ENCODE measurements around the gene HOXB8. TPM values are rescaled to one million over a fixed set of nuclear protein-coding genes. Genes with fewer than 3 reads are reported as not detected.

The HOXB8 gene
- total and polyA plus RNA-seq, 4 experiments from 2014 or later = not detected

GRCh38 chr17:48565022-48565554, 50.0 kb downstream of the HOXB8 start:
- no peaks in the 10 kb centered on the region for H3K36me3 Mint-ChIP-seq
- CTCF ChIA-PET (ENCODE audit: partially characterized antibody) = no interaction called here
- H3K27me3 Mint-ChIP-seq = peaks cover 3 to 11% of the 10 kb centered on the region in 2 donors

GRCh38 chr17:48564188-48565021, 50.7 kb downstream of the HOXB8 start:
- no peak overlapping the region for H3K4me3 ChIP-seq (ENCODE audit: low read length in 2 of 2)
- H3K27ac ChIP-seq (ENCODE audit: low read depth, low read length) = no peak overlapping the region
- CTCF ChIA-PET (ENCODE audit: partially characterized antibody) = no interaction called here
- Mint-ChIP-seq H3K4me3 (peak overlapping the region in 1 of 8 donors; percentile 12), H3K36me3 (no peaks in the 10 kb centered on the region), H3K27me3 (peaks cover 3 to 8% of the 10 kb centered on the region in 2 donors), H3K9me3 (no peaks in the 10 kb centered on the region), H3K27ac (peak overlapping the region in 1 of 7 donors; percentile 31), H3K4me1 (peaks cover 5 to 10% (median 7%) of the 10 kb centered on the region in 4 donors)
- intact Hi-C loops (cut with micrococcal nuclease) = no loop called here
- no peaks in the 10 kb centered on the region for H3K27me3 ChIP-seq (ENCODE audit: insufficient read depth, low read length)
- DNase-seq = no peak
- H3K4me1 ChIP-seq (ENCODE audit: insufficient read depth, low read length) = peaks cover 15% of the 10 kb centered on the region
- no peaks in the 10 kb centered on the region for H3K9me3 ChIP-seq (ENCODE audit: control insufficient read depth in 1 of 2, low read length in 2 of 2)
- POLR2A ChIA-PET (ENCODE audit: partially characterized antibody) = interaction anchor here (2.0 kb wide), 1 partner anchor 23 kb away, joined by 5 read pairs; no protein-coding TSS in a partner anchor
- no peaks in the 10 kb centered on the region for H3K36me3 ChIP-seq (ENCODE audit: insufficient read depth, low read length)

More at GRCh38 chr17:48565022-48565554, 50.0 kb downstream of the HOXB8 start:
- Histone ChIP-seq H3K36me3 (ENCODE audit: insufficient read depth, low read length) (no peaks in the 10 kb centered on the region), H3K27me3 (ENCODE audit: insufficient read depth, low read length) (no peaks in the 10 kb centered on the region), H3K27ac (ENCODE audit: low read depth, low read length) (no peak overlapping the region), H3K4me1 (ENCODE audit: insufficient read depth, low read length) (peaks cover 15% of the 10 kb centered on the region), H3K4me3 (ENCODE audit: low read length in 2 of 2) (no peak overlapping the region), H3K9me3 (ENCODE audit: control insufficient read depth in 1 of 2, low read length in 2 of 2) (no peaks in the 10 kb centered on the region)
- no peak overlapping the region for H3K4me3 Mint-ChIP-seq
- intact Hi-C loops (cut with micrococcal nuclease) = no loop called here
- POLR2A ChIA-PET (ENCODE audit: partially characterized antibody) = no interaction called here
- H3K4me1 Mint-ChIP-seq = peaks cover 5 to 10% (median 7%) of the 10 kb centered on the region in 4 donors
- peak overlapping the region in 1 of 7 donors; percentile 31 for H3K27ac Mint-ChIP-seq
- DNase-seq = no peak
- no peaks in the 10 kb centered on the region for H3K9me3 Mint-ChIP-seq

- Histone ChIP-seq H3K4me1 (ENCODE audit: insufficient read depth, low read length) (peaks cover 15% of the 10 kb centered on the region), H3K27me3 (ENCODE audit: insufficient read depth, low read length) (no peaks in the 10 kb centered on the region), H3K4me3 (ENCODE audit: low read length in 2 of 2) (no peak overlapping the region), H3K27ac (ENCODE audit: low read depth, low read length) (no peak overlapping the region), H3K36me3 (ENCODE audit: insufficient read depth, low read length) (no peaks in the 10 kb centered on the region), H3K9me3 (ENCODE audit: control insufficient read depth in 1 of 2, low read length in 2 of 2) (no peaks in the 10 kb centered on the region)
- ChIA-PET CTCF (ENCODE audit: partially characterized antibody) (no interaction called here), POLR2A (ENCODE audit: partially characterized antibody) (interaction anchor here (2.0 kb wide), 1 partner anchor 22 kb away, joined by 5 read pairs; no protein-coding TSS in a partner anchor)
- Mint-ChIP-seq H3K36me3 (no peaks in the 10 kb centered on the region), H3K4me1 (peaks cover 5 to 10% (median 6%) of the 10 kb centered on the region in 4 donors), H3K4me3 (peak overlapping the region in 2 of 8 donors; percentile 27 to 37), H3K27ac (no peak overlapping the region), H3K27me3 (peaks cover 3 to 5% of the 10 kb centered on the region in 2 donors), H3K9me3 (no peaks in the 10 kb centered on the region)
- DNase-seq = no peak
- intact Hi-C loops (cut with micrococcal nuclease) = no loop called here
These were observed 51.3 kb downstream of the HOXB8 start for GRCh38 chr17:48563867-48564187.

GRCh38 chr17:48563385-48563838, 51.7 kb downstream of the HOXB8 start:
- DNase-seq = no peak
- Histone ChIP-seq H3K27ac (ENCODE audit: low read depth, low read length) (no peak overlapping the region), H3K4me1 (ENCODE audit: insufficient read depth, low read length) (peaks cover 13% of the 10 kb centered on the region), H3K9me3 (ENCODE audit: control insufficient read depth in 1 of 2, low read length in 2 of 2) (no peaks in the 10 kb centered on the region), H3K4me3 (ENCODE audit: low read length in 2 of 2) (no peak overlapping the region), H3K36me3 (ENCODE audit: insufficient read depth, low read length) (no peaks in the 10 kb centered on the region), H3K27me3 (ENCODE audit: insufficient read depth, low read length) (no peaks in the 10 kb centered on the region)
- no peaks in the 10 kb centered on the region for H3K9me3 Mint-ChIP-seq
- intact Hi-C loops (cut with micrococcal nuclease) = no loop called here
- H3K36me3 Mint-ChIP-seq = no peaks in the 10 kb centered on the region
- H3K27ac Mint-ChIP-seq = no peak overlapping the region
- H3K4me3 Mint-ChIP-seq = peak overlapping the region in 2 of 8 donors; percentile 27 to 37
- peaks cover 2 to 7% (median 4%) of the 10 kb centered on the region in 4 donors for H3K4me1 Mint-ChIP-seq
- ChIA-PET CTCF (ENCODE audit: partially characterized antibody) (no interaction called here), POLR2A (ENCODE audit: partially characterized antibody) (interaction anchor here (2.0 kb wide), 1 partner anchor 22 kb away, joined by 5 read pairs; no protein-coding TSS in a partner anchor)
- H3K27me3 Mint-ChIP-seq = peaks cover 2 to 3% of the 10 kb centered on the region in 2 donors

GRCh38 chr17:48562934-48563333, 52.2 kb downstream of the HOXB8 start:
- H3K4me3 ChIP-seq (ENCODE audit: low read length in 2 of 2) = no peak overlapping the region
- H3K9me3 ChIP-seq (ENCODE audit: control insufficient read depth in 1 of 2, low read length in 2 of 2) = no peaks in the 10 kb centered on the region
- no peak overlapping the region for H3K27ac Mint-ChIP-seq
- H3K27me3 ChIP-seq (ENCODE audit: insufficient read depth, low read length) = no peaks in the 10 kb centered on the region
- H3K9me3 Mint-ChIP-seq = no peaks in the 10 kb centered on the region
- peaks cover 0 to 3% of the 10 kb centered on the region in 2 donors for H3K27me3 Mint-ChIP-seq
- H3K4me3 Mint-ChIP-seq = no peak overlapping the region
- H3K27ac ChIP-seq (ENCODE audit: low read depth, low read length) = no peak overlapping the region
- intact Hi-C loops (cut with micrococcal nuclease) = no loop called here
- H3K4me1 ChIP-seq (ENCODE audit: insufficient read depth, low read length) = peaks cover 12% of the 10 kb centered on the region
- no peak for DNase-seq
- H3K4me1 Mint-ChIP-seq = peaks cover 0 to 5% (median 2%) of the 10 kb centered on the region in 4 donors
- POLR2A ChIA-PET (ENCODE audit: partially characterized antibody) = interaction anchor here (2.0 kb wide), 1 partner anchor 21 kb away, joined by 5 read pairs; no protein-coding TSS in a partner anchor
- CTCF ChIA-PET (ENCODE audit: partially characterized antibody) = no interaction called here
- H3K36me3 ChIP-seq (ENCODE audit: insufficient read depth, low read length) = no peaks in the 10 kb centered on the region
- no peaks in the 10 kb centered on the region for H3K36me3 Mint-ChIP-seq

Small RNA genes within 50 kb of the gene (microRNA-seq; reads per million reads assigned to microRNA genes)
- not detected for gene MIR196A1 (ENCODE audit: borderline microRNAs expressed, borderline number of aligned reads, borderline replicate concordance)

Other genes starting within 250 kb of the HOXB8 start
- 10 to 100 TPM; 83.4 to 88.7 TPM for gene SKAP1, start 185.1 kb downstream of the HOXB8 start, total RNA-seq
- 100 to 1,000 TPM; 242 to 336 TPM for gene SKAP1, start 185.1 kb downstream of the HOXB8 start, polyA plus RNA-seq
- not detected for gene HOXB1, start 84.3 kb downstream of the HOXB8 start, total RNA-seq
- gene HOXB1, start 84.3 kb downstream of the HOXB8 start, polyA plus RNA-seq = not detected
- gene HOXB2, start 70.2 kb downstream of the HOXB8 start, total RNA-seq = 10 to 100 TPM; 34.4 to 39.2 TPM
- 10 to 100 TPM; 12.7 to 36.5 TPM for gene HOXB2, start 70.2 kb downstream of the HOXB8 start, polyA plus RNA-seq
- gene HOXB4, start 36.9 kb downstream of the HOXB8 start, total RNA-seq = 1 to 10 TPM; 3.1 to 4.5 TPM
- under 1 TPM; 0.11 to 0.13 TPM for gene HOXB4, start 36.9 kb downstream of the HOXB8 start, polyA plus RNA-seq
- 10 to 100 TPM; 11.2 to 14.5 TPM for gene HOXB3, start 25.1 kb downstream of the HOXB8 start, total RNA-seq
- gene HOXB3, start 25.1 kb downstream of the HOXB8 start, polyA plus RNA-seq = under 1 TPM in 1 of 2 donors, not detected in 1; 0.10 TPM
- gene HOXB5, start 21.5 kb downstream of the HOXB8 start, total RNA-seq = not detected
- gene HOXB5, start 21.5 kb downstream of the HOXB8 start, polyA plus RNA-seq = not detected
- under 1 TPM in 1 of 2 experiments, not detected in 1; 0.38 TPM for gene HOXB6, start 10.3 kb downstream of the HOXB8 start, total RNA-seq
- not detected for gene HOXB6, start 10.3 kb downstream of the HOXB8 start, polyA plus RNA-seq
- under 1 TPM in 1 of 2 experiments, not detected in 1; 0.25 TPM for gene HOXB7, start 4.3 kb downstream of the HOXB8 start, total RNA-seq
- gene HOXB7, start 4.3 kb downstream of the HOXB8 start, polyA plus RNA-seq = 1 to 10 TPM in 1 of 2 donors, under 1 TPM in 1; 0.23 to 1.3 TPM
- not detected for gene HOXB9, start 11.1 kb upstream of the HOXB8 start, total RNA-seq
- not detected for gene HOXB9, start 11.1 kb upstream of the HOXB8 start, polyA plus RNA-seq
- not detected for gene PRAC1, start 107.2 kb upstream of the HOXB8 start, total RNA-seq
- not detected for gene PRAC1, start 107.2 kb upstream of the HOXB8 start, polyA plus RNA-seq
- gene PRAC2, start 107.9 kb upstream of the HOXB8 start, total RNA-seq = not detected
- gene PRAC2, start 107.9 kb upstream of the HOXB8 start, polyA plus RNA-seq = not detected
- gene HOXB13, start 113.5 kb upstream of the HOXB8 start, total RNA-seq = not detected
- gene HOXB13, start 113.5 kb upstream of the HOXB8 start, polyA plus RNA-seq = not detected
- not detected for gene TTLL6, start 201.9 kb upstream of the HOXB8 start, total RNA-seq
- not detected for gene TTLL6, start 201.9 kb upstream of the HOXB8 start, polyA plus RNA-seq
- 100 to 1,000 TPM; 107 to 118 TPM for gene CALCOCO2, start 215.7 kb upstream of the HOXB8 start, total RNA-seq
- gene CALCOCO2, start 215.7 kb upstream of the HOXB8 start, polyA plus RNA-seq = 100 to 1,000 TPM; 169 to 196 TPM

Data from CD4-positive, alpha-beta memory T cell (primary cell).